Measurements from ENCODE around the gene LGR6.
"Not testable (repeated sequence)": the region's sequence is repeated elsewhere in the genome, so short reads cannot be mapped to it uniquely, and the experiment has no call there.

DNA sequence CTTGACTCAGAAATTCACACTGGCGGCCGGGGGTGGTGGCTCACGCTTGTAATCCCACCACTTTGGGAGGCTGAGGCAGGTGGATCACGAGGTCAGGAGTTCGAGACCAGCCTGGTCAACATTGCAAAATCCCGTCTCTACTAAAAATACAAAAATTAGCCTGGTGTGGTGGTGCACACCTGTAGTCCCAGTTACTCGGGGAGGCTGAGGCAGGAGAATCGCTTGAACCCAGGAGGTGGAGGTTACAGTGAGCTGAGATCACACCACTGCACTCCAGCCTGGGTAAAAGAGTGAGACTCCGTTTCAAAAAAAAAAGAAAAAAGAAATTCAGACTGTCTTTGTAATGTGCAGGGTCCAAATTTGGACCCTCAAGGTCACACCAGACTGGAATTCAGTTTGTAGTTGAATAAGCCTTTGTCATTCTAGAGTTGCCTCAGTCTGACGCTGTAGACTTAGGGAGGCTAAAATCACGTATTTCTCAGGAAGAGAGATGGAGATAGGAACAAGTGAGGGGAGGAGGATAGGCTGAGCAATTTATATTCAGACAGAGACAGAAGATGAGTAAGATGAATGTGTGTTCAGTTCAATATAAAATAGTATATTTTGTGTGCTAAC lies 159.1 kb downstream of the LGR6 start:
- TF ChIP-seq POLR2AphosphoS5 (IDR thresholded peaks at IDR 0.05) = not testable (repeated sequence)
- TF ChIP-seq, protein P1, sequence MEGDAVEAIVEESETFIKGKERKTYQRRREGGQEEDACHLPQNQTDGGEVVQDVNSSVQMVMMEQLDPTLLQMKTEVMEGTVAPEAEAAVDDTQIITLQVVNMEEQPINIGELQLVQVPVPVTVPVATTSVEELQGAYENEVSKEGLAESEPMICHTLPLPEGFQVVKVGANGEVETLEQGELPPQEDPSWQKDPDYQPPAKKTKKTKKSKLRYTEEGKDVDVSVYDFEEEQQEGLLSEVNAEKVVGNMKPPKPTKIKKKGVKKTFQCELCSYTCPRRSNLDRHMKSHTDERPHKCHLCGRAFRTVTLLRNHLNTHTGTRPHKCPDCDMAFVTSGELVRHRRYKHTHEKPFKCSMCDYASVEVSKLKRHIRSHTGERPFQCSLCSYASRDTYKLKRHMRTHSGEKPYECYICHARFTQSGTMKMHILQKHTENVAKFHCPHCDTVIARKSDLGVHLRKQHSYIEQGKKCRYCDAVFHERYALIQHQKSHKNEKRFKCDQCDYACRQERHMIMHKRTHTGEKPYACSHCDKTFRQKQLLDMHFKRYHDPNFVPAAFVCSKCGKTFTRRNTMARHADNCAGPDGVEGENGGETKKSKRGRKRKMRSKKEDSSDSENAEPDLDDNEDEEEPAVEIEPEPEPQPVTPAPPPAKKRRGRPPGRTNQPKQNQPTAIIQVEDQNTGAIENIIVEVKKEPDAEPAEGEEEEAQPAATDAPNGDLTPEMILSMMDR (IDR thresholded peaks at IDR 0.05) = not testable (repeated sequence)

Measured in esophagus muscularis mucosa (tissue), 3 donors.